HCT116 (cell line): ENCODE results near the gene NOX3. TPM values are rescaled to one million over a fixed set of nuclear protein-coding genes. Genes with fewer than 3 reads are reported as not detected.

Experiments
- ATAC-seq: fragments of 200-7000 bp; cut with Tn5 transposase; 2 replicates; pipeline ENCODE4 v1.9.1; 2020; ENCODE audit warnings: mild to moderate bottlenecking, moderate library complexity
- BruUV-seq: library from RNA; stranded (reverse); fragments of 400-500 nt; replicated peaks from 2 replicates; lab custom pipeline; 2021; lab: Mats Ljungman, UMichigan
- CTCF ChIA-PET: fragments of 300-600 bp; sonication (Branson Sonifier 250); formaldehyde crosslinking; loops from one replicate; lab custom pipeline; 2021; ENCODE audit warnings: antibody characterized with exemption; lab: Charles Lee
- POLR2A ChIA-PET: fragments of 300-600, 350-600 bp; sonication (Branson Sonifier 250); formaldehyde crosslinking; loops from one replicate; lab custom pipeline; 2021; ENCODE audit warnings: antibody characterized with exemption; lab: Charles Lee
- RAD21 ChIA-PET, 2 experiments: fragments of 300-600 bp; sonication (Branson Sonifier 250); formaldehyde crosslinking; loops; one replicate each; lab custom pipeline; 2023; ENCODE audit warnings: low total read pairs in 2 of 2; ENCODE audit not compliant: uncharacterized antibody in 2 of 2, unreplicated experiment in 2 of 2, low non-redundant PET in 1 of 2; lab: Charles Lee
- DNase-seq: peaks from one replicate; pipeline ENCODE4 v3.0.0-alpha.2; 2010; ENCODE audit warnings: low read depth, low spot score
- H2AFZ ChIP-seq: fragments of 200-600 bp; shearing (Covaris generic), sonication (generic); 2 replicates; pipeline ENCODE4 v1.6.1; 2017; ENCODE audit warnings: low read depth, mixed run types, mixed read lengths, antibody characterized with exemption, low read length; ENCODE audit not compliant: poor library complexity, severe bottlenecking
- H3K27ac ChIP-seq: 2 replicates; pipeline ENCODE4 v1.5.1; 2012; ENCODE audit warnings: low read depth, low read length
- H3K27me3 ChIP-seq: fragments of 200-600 bp; sonication (generic); 2 replicates; pipeline ENCODE4 v1.6.1; 2016; ENCODE audit warnings: mixed run types, low read length, mixed read lengths; ENCODE audit not compliant: insufficient read depth
- H3K36me3 ChIP-seq, 2 experiments: fragments of 200-500 bp in 1 of 2; fragments of 200-600 bp in 1 of 2; sonication (Bioruptor generic) in 1 of 2; sonication (generic) in 1 of 2; 2 replicates each; pipeline versions ENCODE4 v1.5.1 to v1.6.1; 2014 to 2016; ENCODE audit warnings: low read length in 2 of 2, inconsistent platforms in 1 of 2, mixed read lengths in 1 of 2, mixed run types in 1 of 2; ENCODE audit not compliant: insufficient read depth in 2 of 2, control insufficient read depth in 1 of 2
- H3K4me1 ChIP-seq, 2 experiments: fragments of 200-600 bp in 1 of 2; sonication (generic) in 1 of 2; 2 replicates each; pipeline versions ENCODE4 v1.5.1 to v1.6.1; 2012 to 2017; ENCODE audit warnings: low read length in 2 of 2, inconsistent platforms in 1 of 2, mild to moderate bottlenecking in 1 of 2, mixed read lengths in 1 of 2, mixed run types in 1 of 2, moderate library complexity in 1 of 2; ENCODE audit not compliant: insufficient read depth in 2 of 2, control insufficient read depth in 1 of 2
- H3K4me2 ChIP-seq: fragments of 200-600 bp; sonication (generic); 2 replicates; pipeline ENCODE4 v1.6.1; 2017; ENCODE audit warnings: mixed run types, low read length, mixed read lengths
- H3K4me3 ChIP-seq, 2 experiments: fragments of 200-600 bp in 1 of 2; sonication (generic) in 1 of 2; replicated peaks in 1 of 2; 2 replicates each; pipeline ENCODE4 v1.5.1; 2011 to 2016; ENCODE audit warnings: low read length in 2 of 2, control low read depth in 1 of 2, low read depth in 1 of 2, mild to moderate bottlenecking in 1 of 2, mixed read lengths in 1 of 2, mixed run types in 1 of 2
- H3K79me2 ChIP-seq: fragments of 200-600 bp; sonication (generic); 2 replicates; pipeline ENCODE4 v1.6.1; 2017; ENCODE audit warnings: mild to moderate bottlenecking, mixed run types, low read length, moderate library complexity, mixed read lengths; ENCODE audit not compliant: insufficient read depth
- H3K9ac ChIP-seq: fragments of 200-600 bp; sonication (generic); 2 replicates; pipeline ENCODE4 v1.6.1; 2016; ENCODE audit warnings: low read length, mixed read lengths
- H3K9me2 ChIP-seq: fragments of 200-600 bp; sonication (generic), shearing (Covaris generic); 2 replicates; pipeline ENCODE4 v1.6.1; 2017; ENCODE audit warnings: mixed run types, mild to moderate bottlenecking, moderate library complexity; ENCODE audit not compliant: insufficient read depth
- H3K9me3 ChIP-seq, 2 experiments: fragments of 200-500 bp in 1 of 2; fragments of 200-600 bp in 1 of 2; sonication (Bioruptor generic) in 1 of 2; sonication (generic) in 1 of 2; 2 replicates each; pipeline ENCODE4 v1.6.1; 2014 to 2017; ENCODE audit warnings: low read length in 2 of 2, mixed read lengths in 2 of 2, inconsistent platforms in 1 of 2, low read depth in 1 of 2, mild to moderate bottlenecking in 1 of 2, mixed run types in 1 of 2, moderate library complexity in 1 of 2; ENCODE audit not compliant: control insufficient read depth in 1 of 2, insufficient read depth in 1 of 2
- H4K20me1 ChIP-seq: fragments of 200-600 bp; sonication (generic), shearing (Covaris generic); 2 replicates; pipeline ENCODE4 v1.6.1; 2017; ENCODE audit warnings: mixed run types, mild to moderate bottlenecking, moderate library complexity; ENCODE audit not compliant: insufficient read depth
- REST ChIP-seq: IDR thresholded peaks from 2 replicates; pipeline ENCODE4 v1.6.1; 2012; ENCODE audit warnings: low read depth
- intact Hi-C: fragments of 100-400 bp; cut with micrococcal nuclease; formaldehyde crosslinking; loops from 2 replicates; pipeline ENCODE4 v1.10.0; 2022
- total RNA-seq: library from RNA; stranded (reverse); gene quantifications from one replicate; pipeline ENCODE4 v1.2.1, GENCODE V29; 2021; ENCODE audit not compliant: unreplicated experiment
- TF ChIP-seq, protein P1 (sequence below): IDR thresholded peaks from 2 replicates; pipeline ENCODE4 v1.6.1; 2011; ENCODE audit warnings: mild to moderate bottlenecking, low read length, moderate library complexity; ENCODE audit not compliant: insufficient replicate concordance; ENCODE audit errors: extremely low read depth

Gene NOX3
- total RNA-seq, 1 experiment from 2014 or later = not detected

GRCh38 chr6:155351273-155352129, 104.1 kb downstream of the NOX3 start:
- intact Hi-C loops = no loop called here
- DNase-seq = no peak
- no peak for ATAC-seq
- CTCF ChIA-PET = no interaction called here
- Histone ChIP-seq H3K4me2 (no peak overlapping the region), H4K20me1 (no peaks in the 10 kb centered on the region), H3K27ac (no peak overlapping the region), H3K36me3 (no peaks in the 10 kb centered on the region), H3K9ac (no peak overlapping the region), H3K4me3 (no peak overlapping the region), H3K4me1 (no peaks in the 10 kb centered on the region), H3K9me3 (0 out of 4 replicates have a peak, but pooled peaks cover 0 to 7% of the 10 kb centered on the region in 2 experiments), H3K9me2 (no peaks in the 10 kb centered on the region), H3K27me3 (no peaks in the 10 kb centered on the region), H2AFZ (no peak overlapping the region), H3K79me2 (no peaks in the 10 kb centered on the region)
- RAD21 ChIA-PET = no interaction called here
- POLR2A ChIA-PET = no interaction called here
- BruUV-seq = no TSS peak
- no peak for TF ChIP-seq REST
- TF ChIP-seq, protein P1, sequence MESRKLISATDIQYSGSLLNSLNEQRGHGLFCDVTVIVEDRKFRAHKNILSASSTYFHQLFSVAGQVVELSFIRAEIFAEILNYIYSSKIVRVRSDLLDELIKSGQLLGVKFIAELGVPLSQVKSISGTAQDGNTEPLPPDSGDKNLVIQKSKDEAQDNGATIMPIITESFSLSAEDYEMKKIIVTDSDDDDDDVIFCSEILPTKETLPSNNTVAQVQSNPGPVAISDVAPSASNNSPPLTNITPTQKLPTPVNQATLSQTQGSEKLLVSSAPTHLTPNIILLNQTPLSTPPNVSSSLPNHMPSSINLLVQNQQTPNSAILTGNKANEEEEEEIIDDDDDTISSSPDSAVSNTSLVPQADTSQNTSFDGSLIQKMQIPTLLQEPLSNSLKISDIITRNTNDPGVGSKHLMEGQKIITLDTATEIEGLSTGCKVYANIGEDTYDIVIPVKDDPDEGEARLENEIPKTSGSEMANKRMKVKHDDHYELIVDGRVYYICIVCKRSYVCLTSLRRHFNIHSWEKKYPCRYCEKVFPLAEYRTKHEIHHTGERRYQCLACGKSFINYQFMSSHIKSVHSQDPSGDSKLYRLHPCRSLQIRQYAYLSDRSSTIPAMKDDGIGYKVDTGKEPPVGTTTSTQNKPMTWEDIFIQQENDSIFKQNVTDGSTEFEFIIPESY = no peak
- TF ChIP-seq, all 23 proteins: peak for 0
